ENCODE data around the gene TSPAN31.

Gene TSPAN31

GRCh38 chr12:57797933-57798332 is 53.1 kb downstream of the TSPAN31 start:
- DNase-seq = no peak

Measured in NCI-H2227 treated with DMSO at 0.1 percent for 48 hours (cell line).